Smooth muscle cell (in vitro differentiated cells): ENCODE results near the gene VDAC1. TPM values are rescaled to one million over a fixed set of nuclear protein-coding genes. Genes with fewer than 3 reads are reported as not detected.

Experiments used
- DNase-seq: peaks from one replicate; lab custom pipeline; 2025; ENCODE audit not compliant: unreplicated experiment; lab: John Stamatoyannopoulos, UW
- H2AFZ ChIP-seq: fragments of 200-600 bp; sonication (generic); 2 replicates; pipeline ENCODE4 v1.6.0; 2016; ENCODE audit warnings: antibody characterized with exemption, low read depth, mild to moderate bottlenecking
- H3F3A ChIP-seq: fragments of 200-600 bp; sonication (generic); 2 replicates; pipeline ENCODE4 v1.6.0; 2017; ENCODE audit warnings: antibody characterized with exemption, low read depth
- H3K27ac ChIP-seq: fragments of 200-600 bp; sonication (generic); 2 replicates; pipeline ENCODE4 v1.5.1; 2016; ENCODE audit warnings: low read depth, mild to moderate bottlenecking
- H3K27me3 ChIP-seq: fragments of 200-600 bp; sonication (generic); 2 replicates; pipeline ENCODE4 v1.6.1; 2016; ENCODE audit warnings: low read depth, mild to moderate bottlenecking
- H3K36me3 ChIP-seq: fragments of 200-600 bp; sonication (generic); 2 replicates; pipeline ENCODE4 v1.5.1; 2016; ENCODE audit warnings: low read depth
- H3K4me1 ChIP-seq: fragments of 200-600 bp; sonication (generic); 2 replicates; pipeline ENCODE4 v1.5.1; 2016; ENCODE audit warnings: low read depth
- H3K4me2 ChIP-seq: fragments of 200-600 bp; sonication (generic); 2 replicates; pipeline ENCODE4 v1.6.0; 2016; ENCODE audit warnings: mild to moderate bottlenecking
- H3K4me3 ChIP-seq: fragments of 200-600 bp; sonication (generic); 2 replicates; pipeline ENCODE4 v1.5.1; 2016; ENCODE audit warnings: mild to moderate bottlenecking
- H3K79me2 ChIP-seq: fragments of 200-600 bp; sonication (generic); 2 replicates; pipeline ENCODE4 v1.6.0; 2016; ENCODE audit warnings: low read depth, mild to moderate bottlenecking
- H3K9ac ChIP-seq: fragments of 200-600 bp; sonication (generic); 2 replicates; pipeline ENCODE4 v1.6.0; 2016; ENCODE audit warnings: low read depth
- H3K9me3 ChIP-seq: fragments of 200-600 bp; sonication (generic); replicated peaks from 2 replicates; pipeline ENCODE4 v1.5.1; 2016; ENCODE audit warnings: low read depth
- H4K20me1 ChIP-seq: fragments of 200-600 bp; sonication (generic); 2 replicates; pipeline ENCODE4 v1.6.0; 2016; ENCODE audit warnings: low read depth
- WGBS: methylation state at CpG from one replicate; pipeline ENCODE4 v1.1.7; 2016; ENCODE audit warnings: low lambda C conversion rate; 5-methylcytosine and 5-hydroxymethylcytosine counted together
- polyA plus RNA-seq: library from polyadenylated mRNA; unstranded; fragments of >200 nt; fragmentation: Nextera tagmentation; extraction: Ambion mirVana; gene quantifications from 2 replicates; pipeline ENCODE4 v1.2.1, GENCODE V29; 2016
- total RNA-seq: library from RNA; depleted of rRNA; stranded (reverse); fragments of >200 nt; gene quantifications from 2 replicates; pipeline ENCODE4 v1.2.3, GENCODE V29; 2014
- TF ChIP-seq, protein P1 (sequence below): fragments of 200-600 bp; sonication (generic); IDR thresholded peaks from 2 replicates; pipeline ENCODE4 v1.5.1; 2017; ENCODE audit warnings: borderline replicate concordance, mild to moderate bottlenecking, antibody characterized with exemption; ENCODE audit not compliant: insufficient read depth, poor library complexity, severe bottlenecking

VDAC1 gene, protein sequence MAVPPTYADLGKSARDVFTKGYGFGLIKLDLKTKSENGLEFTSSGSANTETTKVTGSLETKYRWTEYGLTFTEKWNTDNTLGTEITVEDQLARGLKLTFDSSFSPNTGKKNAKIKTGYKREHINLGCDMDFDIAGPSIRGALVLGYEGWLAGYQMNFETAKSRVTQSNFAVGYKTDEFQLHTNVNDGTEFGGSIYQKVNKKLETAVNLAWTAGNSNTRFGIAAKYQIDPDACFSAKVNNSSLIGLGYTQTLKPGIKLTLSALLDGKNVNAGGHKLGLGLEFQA
- total RNA-seq (252 and 275 TPM in 2 replicates), polyA plus RNA-seq (221 and 243 TPM in 2 replicates)

DNA sequence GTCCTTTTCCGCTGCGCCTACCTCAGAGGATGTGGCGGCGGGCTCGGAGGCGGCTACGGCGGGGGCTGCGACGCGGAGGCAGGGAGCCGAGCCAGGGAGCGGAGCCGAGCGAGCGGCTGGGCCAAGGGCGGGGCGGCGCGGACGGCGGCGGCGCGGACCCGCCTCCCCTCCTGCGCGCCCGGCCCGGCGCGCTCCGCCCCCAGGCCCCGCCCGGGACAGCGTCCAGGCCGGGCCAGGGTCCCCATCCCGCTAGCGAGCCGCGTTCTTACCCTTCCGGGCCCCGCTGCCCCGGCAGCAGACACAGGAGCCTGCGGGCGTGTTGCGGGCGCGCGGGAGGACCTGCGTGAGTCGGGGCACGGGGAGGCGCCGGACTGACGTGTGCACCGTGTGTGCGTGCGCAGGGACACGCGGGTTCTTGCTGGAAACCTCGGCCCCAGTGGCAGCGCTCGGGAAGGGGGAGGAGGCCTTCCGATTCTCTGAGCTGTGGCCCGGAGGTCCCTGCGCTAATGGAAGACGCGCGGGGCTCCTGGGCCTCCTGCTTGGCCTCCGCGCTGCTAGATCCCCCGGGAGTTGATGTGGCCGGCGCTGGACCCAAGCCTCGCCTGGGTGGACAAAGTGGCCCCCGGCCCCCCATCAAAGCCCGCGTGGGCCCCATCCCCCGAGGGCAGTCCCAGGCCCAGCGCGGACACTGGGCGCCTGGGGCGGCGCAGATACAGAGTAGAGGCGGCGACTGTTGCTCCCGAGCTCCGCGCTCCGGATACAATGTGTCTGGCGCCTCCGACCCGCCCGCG lies at the start of gene VDAC1:
Gene VDAC1, minus strand, starts transcription at position 350 of the 791 bp plus-strand sequence. CDS start 11,963 bp downstream, outside the sequence.
- H3K27ac ChIP-seq: peak within 1 kb of the TSS; percentile 94
- DNase-seq: peak; percentile 85
- H4K20me1 ChIP-seq: peaks cover 42% of the 10 kb centered on the region
- no peaks in the 10 kb centered on the region for H3K9me3 ChIP-seq
- H3K79me2 ChIP-seq: peaks cover 43% of the 10 kb centered on the region
- peak within 1 kb of the TSS; percentile 95 for H3K9ac ChIP-seq
- H3F3A ChIP-seq: no peaks in the 10 kb centered on the region
- no peaks in the 10 kb centered on the region for H3K27me3 ChIP-seq
- WGBS: under 1% methylated on average over 47 of the region's 96 CpGs
- H3K36me3 ChIP-seq: no peaks in the 10 kb centered on the region
- peak within 1 kb of the TSS; percentile 97 for H3K4me2 ChIP-seq
- peak within 1 kb of the TSS; percentile 95 for H3K4me3 ChIP-seq
- peaks cover 20% of the 10 kb centered on the region for H3K4me1 ChIP-seq
- TF ChIP-seq, protein P1, sequence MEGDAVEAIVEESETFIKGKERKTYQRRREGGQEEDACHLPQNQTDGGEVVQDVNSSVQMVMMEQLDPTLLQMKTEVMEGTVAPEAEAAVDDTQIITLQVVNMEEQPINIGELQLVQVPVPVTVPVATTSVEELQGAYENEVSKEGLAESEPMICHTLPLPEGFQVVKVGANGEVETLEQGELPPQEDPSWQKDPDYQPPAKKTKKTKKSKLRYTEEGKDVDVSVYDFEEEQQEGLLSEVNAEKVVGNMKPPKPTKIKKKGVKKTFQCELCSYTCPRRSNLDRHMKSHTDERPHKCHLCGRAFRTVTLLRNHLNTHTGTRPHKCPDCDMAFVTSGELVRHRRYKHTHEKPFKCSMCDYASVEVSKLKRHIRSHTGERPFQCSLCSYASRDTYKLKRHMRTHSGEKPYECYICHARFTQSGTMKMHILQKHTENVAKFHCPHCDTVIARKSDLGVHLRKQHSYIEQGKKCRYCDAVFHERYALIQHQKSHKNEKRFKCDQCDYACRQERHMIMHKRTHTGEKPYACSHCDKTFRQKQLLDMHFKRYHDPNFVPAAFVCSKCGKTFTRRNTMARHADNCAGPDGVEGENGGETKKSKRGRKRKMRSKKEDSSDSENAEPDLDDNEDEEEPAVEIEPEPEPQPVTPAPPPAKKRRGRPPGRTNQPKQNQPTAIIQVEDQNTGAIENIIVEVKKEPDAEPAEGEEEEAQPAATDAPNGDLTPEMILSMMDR: no peak
- H2AFZ ChIP-seq: peak within 1 kb of the TSS; percentile 91

DNA sequence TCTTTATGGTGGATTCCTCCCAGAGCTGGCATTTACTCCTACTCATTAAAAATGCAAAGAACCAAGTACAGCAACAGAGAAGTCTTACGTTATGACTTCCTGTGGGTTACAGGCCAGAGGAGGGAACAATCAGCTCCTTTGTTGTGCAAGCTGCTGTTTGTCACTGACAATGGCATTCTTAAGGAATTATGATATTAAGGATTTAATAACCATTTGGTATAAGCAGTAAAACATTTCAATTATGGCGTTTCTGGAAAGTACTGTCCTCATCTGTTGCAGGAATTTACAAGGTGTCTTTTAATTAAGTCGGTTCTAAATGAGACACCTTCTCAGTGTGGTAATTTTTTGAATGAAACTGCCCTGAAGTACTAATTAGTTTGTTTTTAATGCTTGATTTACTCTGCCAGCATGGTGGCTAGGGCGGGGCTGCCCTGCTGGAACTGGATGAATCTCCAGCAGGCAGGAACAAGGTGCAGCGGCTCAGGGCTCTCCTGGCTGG lies 49.1 kb upstream of the VDAC1 start:
- Histone ChIP-seq H2AFZ (peak overlapping the region; percentile 65), H3K9ac (no peak overlapping the region)
- DNase-seq: no peak

DNA sequence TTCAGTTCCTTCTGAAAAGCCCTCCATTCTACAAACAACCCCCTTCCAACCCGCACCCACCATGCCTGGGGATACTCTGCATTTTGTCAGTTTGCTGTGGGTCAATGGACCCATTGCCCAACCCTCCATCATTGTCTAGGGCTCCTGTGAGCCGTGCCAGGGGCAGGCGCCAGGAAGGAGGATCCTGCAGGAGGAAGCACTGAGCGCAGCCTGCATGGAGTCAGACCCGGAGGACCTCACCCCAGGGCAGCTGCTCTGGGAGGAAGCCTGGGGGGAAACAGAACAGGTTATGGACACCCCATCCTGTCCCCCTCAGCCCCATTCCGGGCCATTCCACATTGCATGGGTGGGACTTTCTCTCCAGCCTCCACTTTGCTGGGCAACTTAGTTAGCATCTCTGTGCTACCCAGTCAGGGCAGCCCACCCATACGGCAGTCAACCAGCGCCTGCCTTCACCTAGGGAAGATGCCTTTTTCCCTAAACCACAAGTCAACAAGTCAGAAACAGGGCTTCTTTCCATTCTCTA lies 48.6 kb upstream of the VDAC1 start:
- DNase-seq: no peak
- Histone ChIP-seq H3K4me2 (peak overlapping the region; percentile 35), H4K20me1 (no peaks in the 10 kb centered on the region), H3K4me3 (no peak overlapping the region), H3K4me1 (peaks cover 8% of the 10 kb centered on the region), H3K9ac (no peak overlapping the region), H3F3A (no peaks in the 10 kb centered on the region), H3K36me3 (no peaks in the 10 kb centered on the region), H3K27ac (no peak overlapping the region), H3K27me3 (no peaks in the 10 kb centered on the region), H3K9me3 (no peaks in the 10 kb centered on the region), H2AFZ (peak overlapping the region; percentile 65), H3K79me2 (no peaks in the 10 kb centered on the region)
- WGBS: 71% methylated on average over 7 of the region's 8 CpGs
- TF ChIP-seq, protein P1: no peak

More for the DNA sequence above, 49.1 kb upstream of the VDAC1 start:
- no peaks in the 10 kb centered on the region for H3F3A ChIP-seq
- H3K79me2 ChIP-seq: no peaks in the 10 kb centered on the region
- peaks cover 8% of the 10 kb centered on the region for H3K4me1 ChIP-seq
- no peaks in the 10 kb centered on the region for H3K36me3 ChIP-seq
- no peaks in the 10 kb centered on the region for H4K20me1 ChIP-seq
- peak overlapping the region; percentile 29 for H3K27ac ChIP-seq
- peak overlapping the region; percentile 35 for H3K4me2 ChIP-seq
- no peak overlapping the region for H3K4me3 ChIP-seq
- TF ChIP-seq, protein P1: no peak
- H3K27me3 ChIP-seq: no peaks in the 10 kb centered on the region
- 36% methylated on average over 5 of the region's 5 CpGs for WGBS
- H3K9me3 ChIP-seq: no peaks in the 10 kb centered on the region
